HG03139 (cell line): Measurements from ENCODE around the gene ZFR2.
"Not testable (repeated sequence)": the region's sequence is repeated elsewhere in the genome, so short reads cannot be mapped to it uniquely, and the experiment has no call there.

Source experiments
- ATAC-seq: cut with Tn5 transposase; IDR thresholded peaks from one replicate; pipeline ENCODE4 v1.9.1; 2021; ENCODE audit not compliant: unreplicated experiment

The ZFR2 gene

GRCh38 chr19:3758297-3758696 lies 110.5 kb downstream of the ZFR2 start:
- ATAC-seq = not testable (repeated sequence)

DNA sequence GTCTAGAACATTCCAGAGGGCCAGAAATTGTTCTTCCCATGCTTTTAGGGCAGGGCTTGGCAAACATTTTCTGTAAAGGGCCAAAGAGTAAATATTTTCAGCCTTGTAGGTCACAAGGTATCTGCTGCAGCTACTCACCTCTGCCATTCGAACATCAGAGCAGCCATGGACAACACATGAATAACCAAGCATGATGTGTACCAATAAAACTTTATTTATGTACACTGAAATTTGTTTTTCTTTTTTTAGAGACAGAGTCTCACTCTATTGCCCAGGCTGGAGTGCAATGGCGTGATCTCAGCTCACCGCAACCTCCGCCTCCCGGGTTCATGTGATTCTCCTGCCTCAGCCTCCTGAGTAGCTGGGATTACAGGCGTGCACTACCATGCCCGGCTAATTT lies 111.1 kb downstream of the ZFR2 start:
- ATAC-seq = not testable (repeated sequence)
